Thymus (tissue), 11 donors: Measurements from ENCODE around the gene PTDSS2. TPM values are rescaled to one million over a fixed set of nuclear protein-coding genes. Genes with fewer than 3 reads are reported as not detected.
A peak's percentile ranks its signal among the peaks of the same experiment; 100 is the strongest.

Experiments
- DNase-seq, 9 donors: peaks; one replicate each; pipeline ENCODE4 v3.0.0-alpha.2; 2013; ENCODE audit warnings: low spot score in 9 of 9, low read depth in 6 of 9, missing footprints in 1 of 9
- H3K27ac ChIP-seq, 2 donors: one replicate each; pipeline ENCODE4 v1.5.1; 2013; ENCODE audit warnings: control low read depth in 1 of 2, low read depth in 1 of 2, low read length in 1 of 2, mild to moderate bottlenecking in 1 of 2, moderate library complexity in 1 of 2
- H3K27me3 ChIP-seq, 2 donors: one replicate each; pipeline ENCODE4 v1.5.1; 2013; ENCODE audit warnings: low read length in 1 of 2; ENCODE audit not compliant: control insufficient read depth in 2 of 2, insufficient read depth in 1 of 2
- H3K36me3 ChIP-seq, 2 donors: one replicate each; pipeline ENCODE4 v1.5.1; 2013; ENCODE audit warnings: low read length in 1 of 2, mild to moderate bottlenecking in 1 of 2, moderate library complexity in 1 of 2; ENCODE audit not compliant: control insufficient read depth in 2 of 2, insufficient read depth in 2 of 2
- H3K4me1 ChIP-seq, 2 donors: one replicate each; pipeline ENCODE4 v1.5.1; 2013; ENCODE audit warnings: low read length in 2 of 2; ENCODE audit not compliant: control insufficient read depth in 2 of 2, insufficient read depth in 2 of 2
- H3K4me3 ChIP-seq, 2 donors: one replicate each; pipeline ENCODE4 v1.5.1; 2013; ENCODE audit warnings: low read length in 2 of 2, control low read depth in 1 of 2, mild to moderate bottlenecking in 1 of 2
- H3K9me3 ChIP-seq, 2 donors: one replicate each; pipeline ENCODE4 v1.5.1; 2013; ENCODE audit warnings: low read length in 1 of 2, mild to moderate bottlenecking in 1 of 2; ENCODE audit not compliant: control insufficient read depth in 2 of 2, insufficient read depth in 1 of 2
- WGBS: extraction: QIAGEN DNeasy Blood & Tissue Kit; methylation state at CpG from one replicate; pipeline ENCODE4 v1.1.7; 2013; 5-methylcytosine and 5-hydroxymethylcytosine counted together
- polyA plus RNA-seq: library from polyadenylated mRNA; stranded (reverse); fragments of 200-250 nt; gene quantifications from one replicate; pipeline ENCODE4 v1.2.3, GENCODE V29; 2013
- total RNA-seq: library from RNA; stranded (reverse); fragments of 120-200 nt; gene quantifications from one replicate; pipeline ENCODE4 v1.2.4, GENCODE V29; 2013
- donor health status: healthy.

The PTDSS2 gene
- total and polyA plus RNA-seq, 2 donors: 12.1 to 24.1 TPM

- DNase-seq: no peak
- H3K4me1 ChIP-seq: peaks cover 14 to 54% of the 10 kb centered on the region in 2 donors
- no peak overlapping the region for H3K27ac ChIP-seq
- peaks cover 0 to 12% of the 10 kb centered on the region in 2 donors for H3K9me3 ChIP-seq
- no peaks in the 10 kb centered on the region for H3K27me3 ChIP-seq
- peaks cover 18 to 30% of the 10 kb centered on the region in 2 donors for H3K36me3 ChIP-seq
- H3K4me3 ChIP-seq: no peak overlapping the region
- 96% methylated on average over 12 of the region's 12 CpGs for WGBS
These were observed 2.2 kb downstream of the PTDSS2 start for GRCh38 chr11:452203-452744.

- Histone ChIP-seq H3K27ac (no peak overlapping the region), H3K9me3 (peaks cover 0 to 8% of the 10 kb centered on the region in 2 donors), H3K4me1 (peaks cover 14 to 53% of the 10 kb centered on the region in 2 donors), H3K36me3 (peaks cover 18 to 30% of the 10 kb centered on the region in 2 donors), H3K27me3 (no peaks in the 10 kb centered on the region), H3K4me3 (no peak overlapping the region)
- DNase-seq: no peak
- 97% methylated on average over 19 of the region's 19 CpGs for WGBS
These were observed 2.9 kb downstream of the PTDSS2 start for GRCh38 chr11:452916-453527.

- Histone ChIP-seq H3K4me1 (peaks cover 11 to 48% of the 10 kb centered on the region in 2 donors), H3K27ac (no peak overlapping the region), H3K36me3 (peaks cover 18 to 30% of the 10 kb centered on the region in 2 donors), H3K27me3 (no peaks in the 10 kb centered on the region), H3K9me3 (peaks cover 0 to 5% of the 10 kb centered on the region in 2 donors), H3K4me3 (no peak overlapping the region)
- DNase-seq: no peak
- WGBS: 98% methylated on average over 13 of the region's 13 CpGs
These were observed 3.5 kb downstream of the PTDSS2 start for GRCh38 chr11:453564-453963.

- 98% methylated on average over 9 of the region's 9 CpGs for WGBS
- Histone ChIP-seq H3K27ac (no peak overlapping the region), H3K36me3 (peaks cover 18 to 30% of the 10 kb centered on the region in 2 donors), H3K9me3 (peaks cover 0 to 5% of the 10 kb centered on the region in 2 donors), H3K4me3 (no peak overlapping the region), H3K27me3 (no peaks in the 10 kb centered on the region), H3K4me1 (peaks cover 11 to 43% of the 10 kb centered on the region in 2 donors)
- DNase-seq: no peak
These were observed 4.0 kb downstream of the PTDSS2 start for GRCh38 chr11:454043-454442.

GRCh38 chr11:454801-455565, 4.9 kb downstream of the PTDSS2 start:
- peaks cover 18 to 30% of the 10 kb centered on the region in 2 donors for H3K36me3 ChIP-seq
- H3K27me3 ChIP-seq: no peaks in the 10 kb centered on the region
- no peak for DNase-seq
- WGBS: 88% methylated on average over 14 of the region's 14 CpGs
- no peak overlapping the region for H3K27ac ChIP-seq
- H3K9me3 ChIP-seq: peaks cover 0 to 5% of the 10 kb centered on the region in 2 donors
- no peak overlapping the region for H3K4me3 ChIP-seq
- peaks cover 5 to 35% of the 10 kb centered on the region in 2 donors for H3K4me1 ChIP-seq

GRCh38 chr11:455566-456147, 5.6 kb downstream of the PTDSS2 start:
- Histone ChIP-seq H3K4me1 (peaks cover 5 to 35% of the 10 kb centered on the region in 2 donors), H3K27me3 (no peaks in the 10 kb centered on the region), H3K36me3 (peaks cover 22 to 36% of the 10 kb centered on the region in 2 donors), H3K9me3 (peaks cover 0 to 5% of the 10 kb centered on the region in 2 donors), H3K4me3 (no peak overlapping the region), H3K27ac (no peak overlapping the region)
- 94% methylated on average over 23 of the region's 23 CpGs for WGBS
- DNase-seq: no peak

GRCh38 chr11:456533-456932, 6.5 kb downstream of the PTDSS2 start:
- Histone ChIP-seq H3K4me3 (no peak overlapping the region), H3K36me3 (peaks cover 25 to 45% of the 10 kb centered on the region in 2 donors), H3K9me3 (peaks cover 0 to under 1% of the 10 kb centered on the region in 2 donors), H3K27me3 (no peaks in the 10 kb centered on the region), H3K27ac (no peak overlapping the region), H3K4me1 (peaks cover 5 to 26% of the 10 kb centered on the region in 2 donors)
- 14% methylated on average over 7 of the region's 7 CpGs for WGBS
- DNase-seq: peak in 1 of 9 donors; percentile 33

GRCh38 chr11:457111-457760, 7.2 kb downstream of the PTDSS2 start:
- H3K4me3 ChIP-seq: no peak overlapping the region
- no peaks in the 10 kb centered on the region for H3K27me3 ChIP-seq
- DNase-seq: no peak
- no peaks in the 10 kb centered on the region for H3K9me3 ChIP-seq
- WGBS: 23% methylated on average over 23 of the region's 23 CpGs
- peaks cover 25 to 40% of the 10 kb centered on the region in 2 donors for H3K36me3 ChIP-seq
- H3K4me1 ChIP-seq: peaks cover 5 to 21% of the 10 kb centered on the region in 2 donors
- no peak overlapping the region for H3K27ac ChIP-seq
